DND-41 (cell line): ENCODE measurements around the gene UBA52.

Experiments used
- CTCF ChIP-seq: IDR thresholded peaks from 2 replicates; pipeline ENCODE4 v1.5.1; 2012; ENCODE audit warnings: borderline replicate concordance, low read length, moderate library complexity, mild to moderate bottlenecking; ENCODE audit not compliant: poor library complexity, severe bottlenecking; ENCODE audit errors: extremely low read depth
- EZH2 ChIP-seq: IDR thresholded peaks from 3 replicates; pipeline ENCODE4 v1.6.1; 2012; ENCODE audit warnings: borderline replicate concordance, low read depth, mild to moderate bottlenecking, moderate library complexity, low read length, inconsistent platforms; ENCODE audit not compliant: severe bottlenecking

GRCh38 chr19:18594824-18595373 lies 23.2 kb downstream of the UBA52 start:
- TF ChIP-seq CTCF (no peak), EZH2 (no peak)
